ENCODE data around the gene LOXL4.
A peak's percentile ranks its signal among the peaks of the same experiment; 100 is the strongest.

The LOXL4 gene

GRCh38 chr10:98265403-98266378 lies 2.3 kb downstream of the LOXL4 start:
- TF ChIP-seq CTCF (IDR thresholded peaks at IDR 0.05; ENCODE audit: borderline replicate concordance, insufficient read depth, low read depth, low read length), result no peak
- no peak overlapping the region for H3K4me3 ChIP-seq (ENCODE audit: low read depth, low read length)

- H3K4me3 ChIP-seq (ENCODE audit: low read depth, low read length), result no peak overlapping the region
- no peak for TF ChIP-seq CTCF (IDR thresholded peaks at IDR 0.05; ENCODE audit: borderline replicate concordance, insufficient read depth, low read depth, low read length)
Observed at GRCh38 chr10:98264378-98265065, 3.5 kb downstream of the LOXL4 start.

- no peak overlapping the region for H3K4me3 ChIP-seq (ENCODE audit: low read depth, low read length)
- no peak for TF ChIP-seq CTCF (IDR thresholded peaks at IDR 0.05; ENCODE audit: borderline replicate concordance, insufficient read depth, low read depth, low read length)
Observed at GRCh38 chr10:98263088-98263487, 4.9 kb downstream of the LOXL4 start.

GRCh38 chr10:98262571-98262970 lies 5.4 kb downstream of the LOXL4 start:
- TF ChIP-seq CTCF (IDR thresholded peaks at IDR 0.05; ENCODE audit: borderline replicate concordance, insufficient read depth, low read depth, low read length), result peak; percentile 61
- no peak overlapping the region for H3K4me3 ChIP-seq (ENCODE audit: low read depth, low read length)

GRCh38 chr10:98261436-98262277 lies 6.3 kb downstream of the LOXL4 start:
- no peak for TF ChIP-seq CTCF (IDR thresholded peaks at IDR 0.05; ENCODE audit: borderline replicate concordance, insufficient read depth, low read depth, low read length)
- H3K4me3 ChIP-seq (ENCODE audit: low read depth, low read length), result no peak overlapping the region

- H3K4me3 ChIP-seq (ENCODE audit: low read depth, low read length), result no peak overlapping the region
- TF ChIP-seq CTCF (IDR thresholded peaks at IDR 0.05; ENCODE audit: borderline replicate concordance, insufficient read depth, low read depth, low read length), result no peak
Observed at GRCh38 chr10:98260752-98261151, 7.2 kb downstream of the LOXL4 start.
